ENCODE data around the gene DBNDD2. TPM values are rescaled to one million over a fixed set of nuclear protein-coding genes. Genes with fewer than 3 reads are reported as not detected.

DBNDD2 gene
- total RNA-seq (2022) (71.0 and 74.3 TPM in 2 replicates), Bru-seq, nascent RNA (percentile 78 among the genes with signal in this experiment), BruChase-seq, experiment 1, labeled RNA remaining after a 2-hour chase (percentile 88 among the genes with signal in this experiment), BruChase-seq, experiment 2, labeled RNA remaining after a 6-hour chase (percentile 93 among the genes with signal in this experiment)
- long read RNA-seq, transcript DBNDD2-208 (4 exons, 1,118 nt) = minor isoform, 5 of 97 reads
- long read RNA-seq, transcript DBNDD2-202 (4 exons, 1,078 nt) = major isoform, 73 of 97 reads
- long read RNA-seq, partial matches to known transcripts = 3 of 97 reads
- long read RNA-seq, other reads (novel, unspliced or antisense) = 7 of 97 reads

DNA sequence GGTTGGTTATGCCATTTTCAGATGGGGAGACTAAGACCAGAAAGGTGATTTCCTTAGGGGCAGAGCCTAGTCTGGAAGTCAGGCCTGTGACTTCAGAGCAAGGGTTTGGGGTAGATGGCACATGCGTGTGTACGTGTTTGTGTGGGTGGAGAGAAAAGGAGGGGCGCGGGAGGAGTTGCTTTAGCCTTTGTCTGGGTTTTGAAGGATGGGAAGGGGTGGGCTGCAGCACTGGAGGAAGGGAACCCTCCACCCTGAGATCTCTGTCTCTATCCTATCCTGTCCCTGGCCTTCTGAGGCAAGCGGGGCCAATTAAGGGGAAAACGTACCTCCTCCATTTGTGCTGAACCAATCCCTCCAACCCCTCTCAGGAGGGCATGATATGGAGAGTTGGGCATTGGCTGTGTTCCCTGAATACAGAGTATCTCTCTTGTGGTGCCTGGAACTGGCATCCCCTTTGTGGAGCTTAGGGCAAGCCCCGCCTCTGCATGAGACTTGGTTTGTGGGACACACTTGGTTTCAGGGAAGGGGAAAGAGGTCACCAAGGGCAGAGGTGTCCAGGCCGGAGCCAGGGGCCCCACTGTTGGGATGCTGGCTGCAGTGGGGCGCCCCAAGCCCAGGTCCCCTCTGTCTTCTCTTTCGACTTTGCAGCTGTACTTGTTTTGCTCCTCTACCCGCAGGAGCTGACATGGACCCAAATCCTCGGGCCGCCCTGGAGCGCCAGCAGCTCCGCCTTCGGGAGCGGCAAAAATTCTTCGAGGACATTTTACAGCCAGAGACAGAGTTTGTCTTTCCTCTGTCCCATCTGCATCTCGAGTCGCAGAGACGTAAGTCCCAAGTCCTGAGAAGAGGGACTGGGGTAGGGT, at the start of gene DBNDD2:
TSS of gene DBNDD2 (plus strand) at position 507 of the 863 bp plus-strand sequence. CDS start at position 686, 179 bp downstream.
- Histone ChIP-seq H3K27me3 (replicated peaks; ENCODE audit: control insufficient read depth, insufficient read depth, low read length) (no peaks in the 10 kb centered on the region), H3K9me3 (no peaks in the 10 kb centered on the region), H3K4me1 (no peaks in the 10 kb centered on the region), H3K36me3 (ENCODE audit: control insufficient read depth, insufficient read depth, low read length) (peaks cover 2% of the 10 kb centered on the region; the same call in 1 of the 2 replicates), H3K4me3 (ENCODE audit: low read depth, low read length) (peak within 1 kb of the TSS; percentile 98)
- BruUV-seq (replicated peaks) = no TSS peak
- Mint-ChIP-seq H3K9me3 (ENCODE audit: unreplicated experiment) (peaks cover under 1% of the 10 kb centered on the region), H3K36me3 (ENCODE audit: insufficient read depth, unreplicated experiment) (peaks cover 13% of the 10 kb centered on the region), H3K4me3 (ENCODE audit: unreplicated experiment) (peak within 1 kb of the TSS; percentile 84), H3K27ac (ENCODE audit: unreplicated experiment) (peak within 1 kb of the TSS; percentile 60), H3K4me1 (ENCODE audit: low read depth, unreplicated experiment) (no peaks in the 10 kb centered on the region), H3K27me3 (ENCODE audit: insufficient read depth, unreplicated experiment) (no peaks in the 10 kb centered on the region)
- CTCF ChIA-PET = interaction anchor here (0.7 to 2.1 kb wide), 6 partner anchors 10 to 107 kb away, joined by 4 to 17 read pairs (median 8); partner anchors contain the start of gene SYS1
- DNase-seq = no peak
- TF ChIP-seq, protein P1, sequence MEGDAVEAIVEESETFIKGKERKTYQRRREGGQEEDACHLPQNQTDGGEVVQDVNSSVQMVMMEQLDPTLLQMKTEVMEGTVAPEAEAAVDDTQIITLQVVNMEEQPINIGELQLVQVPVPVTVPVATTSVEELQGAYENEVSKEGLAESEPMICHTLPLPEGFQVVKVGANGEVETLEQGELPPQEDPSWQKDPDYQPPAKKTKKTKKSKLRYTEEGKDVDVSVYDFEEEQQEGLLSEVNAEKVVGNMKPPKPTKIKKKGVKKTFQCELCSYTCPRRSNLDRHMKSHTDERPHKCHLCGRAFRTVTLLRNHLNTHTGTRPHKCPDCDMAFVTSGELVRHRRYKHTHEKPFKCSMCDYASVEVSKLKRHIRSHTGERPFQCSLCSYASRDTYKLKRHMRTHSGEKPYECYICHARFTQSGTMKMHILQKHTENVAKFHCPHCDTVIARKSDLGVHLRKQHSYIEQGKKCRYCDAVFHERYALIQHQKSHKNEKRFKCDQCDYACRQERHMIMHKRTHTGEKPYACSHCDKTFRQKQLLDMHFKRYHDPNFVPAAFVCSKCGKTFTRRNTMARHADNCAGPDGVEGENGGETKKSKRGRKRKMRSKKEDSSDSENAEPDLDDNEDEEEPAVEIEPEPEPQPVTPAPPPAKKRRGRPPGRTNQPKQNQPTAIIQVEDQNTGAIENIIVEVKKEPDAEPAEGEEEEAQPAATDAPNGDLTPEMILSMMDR (IDR thresholded peaks at IDR 0.05; ENCODE audit: insufficient read depth in 1 of 2, low read depth in 1 of 2, low read length in 1 of 2, severe bottlenecking in 1 of 2, unreplicated experiment in 1 of 2) = no peak
- intact Hi-C loops (cut with micrococcal nuclease; ENCODE audit: unreplicated experiment) = no loop called here
- POLR2A ChIA-PET = interaction anchor here (1.6 to 2.6 kb wide), 2 partner anchors 8 to 45 kb away, joined by 6 to 8 read pairs; partner anchors contain the start of genes PIGT and SYS1

DNA sequence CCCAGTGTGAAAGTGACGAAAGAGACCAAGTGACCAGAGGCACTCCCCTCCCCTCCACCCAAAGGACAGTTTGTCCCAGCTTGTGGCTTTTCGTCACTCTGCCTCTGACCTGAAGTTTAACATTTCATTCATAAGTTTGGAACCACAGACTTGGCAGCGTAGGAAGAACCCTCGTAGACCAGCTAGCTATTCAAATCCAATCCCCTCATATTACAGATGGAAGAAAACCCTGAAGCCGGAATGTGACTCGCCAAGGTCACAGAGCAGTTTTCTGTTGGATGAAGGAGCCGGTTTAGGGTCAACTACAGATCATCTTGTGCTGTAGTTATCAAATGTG, 49.1 kb upstream of the DBNDD2 start:
- Mint-ChIP-seq H3K27me3 (ENCODE audit: insufficient read depth, unreplicated experiment) (no peaks in the 10 kb centered on the region), H3K9me3 (ENCODE audit: unreplicated experiment) (no peaks in the 10 kb centered on the region), H3K27ac (ENCODE audit: unreplicated experiment) (peak overlapping the region; percentile 91), H3K4me3 (ENCODE audit: unreplicated experiment) (no peak overlapping the region), H3K36me3 (ENCODE audit: insufficient read depth, unreplicated experiment) (peaks cover 21% of the 10 kb centered on the region), H3K4me1 (ENCODE audit: low read depth, unreplicated experiment) (peaks cover 66% of the 10 kb centered on the region)
- intact Hi-C loops (cut with micrococcal nuclease; ENCODE audit: unreplicated experiment) = no loop called here
- BruUV-seq (replicated peaks) = no TSS peak
- no peak overlapping the region for H3K4me3 ChIP-seq (ENCODE audit: low read depth, low read length)
- peaks cover 68% of the 10 kb centered on the region for H3K4me1 ChIP-seq
- ChIA-PET POLR2A (interaction anchor here (1.0 to 10.3 kb wide), 3 partner anchors 15 to 57 kb away, joined by 3 to 229 read pairs (median 3); partner anchors contain the start of gene SDC4), CTCF (interaction anchor here (0.8 to 8.0 kb wide), 8 partner anchors 12 to 412 kb away, joined by 3 to 134 read pairs (median 7); no protein-coding TSS in a partner anchor)
- TF ChIP-seq, protein P1 (IDR thresholded peaks at IDR 0.05; ENCODE audit: insufficient read depth in 1 of 2, low read depth in 1 of 2, low read length in 1 of 2, severe bottlenecking in 1 of 2, unreplicated experiment in 1 of 2) = no peak
- H3K27me3 ChIP-seq (replicated peaks; ENCODE audit: control insufficient read depth, insufficient read depth, low read length) = no peaks in the 10 kb centered on the region
- H3K9me3 ChIP-seq = no peaks in the 10 kb centered on the region
- DNase-seq = no peak
- no peaks in the 10 kb centered on the region for H3K36me3 ChIP-seq (ENCODE audit: control insufficient read depth, insufficient read depth, low read length)
